D721Med (cell line): ENCODE results near the gene NRXN3.

ENCODE experiments used
- DNase-seq: peaks from one replicate; pipeline ENCODE4 v3.0.0; 2011; ENCODE audit warnings: low spot score; ENCODE audit not compliant: insufficient read length
- FAIRE-seq: peaks from 2 replicates; lab custom pipeline; 2011; peaks lifted over from hg19 to GRCh38; lab: Jason Lieb, UNC
- TF ChIP-seq, protein P1 (sequence below): IDR thresholded peaks from 2 replicates; pipeline ENCODE4 v1.5.1; 2012; ENCODE audit warnings: mild to moderate bottlenecking, control low read depth; ENCODE audit not compliant: insufficient read depth; ENCODE audit errors: missing control alignments

Gene NRXN3

GRCh38 chr14:79614448-79614847 is 1444.3 kb downstream of the NRXN3 start:
- DNase-seq, result no peak
- no peak for FAIRE-seq
- TF ChIP-seq, protein P1, sequence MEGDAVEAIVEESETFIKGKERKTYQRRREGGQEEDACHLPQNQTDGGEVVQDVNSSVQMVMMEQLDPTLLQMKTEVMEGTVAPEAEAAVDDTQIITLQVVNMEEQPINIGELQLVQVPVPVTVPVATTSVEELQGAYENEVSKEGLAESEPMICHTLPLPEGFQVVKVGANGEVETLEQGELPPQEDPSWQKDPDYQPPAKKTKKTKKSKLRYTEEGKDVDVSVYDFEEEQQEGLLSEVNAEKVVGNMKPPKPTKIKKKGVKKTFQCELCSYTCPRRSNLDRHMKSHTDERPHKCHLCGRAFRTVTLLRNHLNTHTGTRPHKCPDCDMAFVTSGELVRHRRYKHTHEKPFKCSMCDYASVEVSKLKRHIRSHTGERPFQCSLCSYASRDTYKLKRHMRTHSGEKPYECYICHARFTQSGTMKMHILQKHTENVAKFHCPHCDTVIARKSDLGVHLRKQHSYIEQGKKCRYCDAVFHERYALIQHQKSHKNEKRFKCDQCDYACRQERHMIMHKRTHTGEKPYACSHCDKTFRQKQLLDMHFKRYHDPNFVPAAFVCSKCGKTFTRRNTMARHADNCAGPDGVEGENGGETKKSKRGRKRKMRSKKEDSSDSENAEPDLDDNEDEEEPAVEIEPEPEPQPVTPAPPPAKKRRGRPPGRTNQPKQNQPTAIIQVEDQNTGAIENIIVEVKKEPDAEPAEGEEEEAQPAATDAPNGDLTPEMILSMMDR, result no peak

GRCh38 chr14:79627058-79627457 is 1456.9 kb downstream of the NRXN3 start:
- DNase-seq (no peak), FAIRE-seq (no peak)
- TF ChIP-seq, protein P1, result no peak

GRCh38 chr14:79629411-79630287 is 1459.5 kb downstream of the NRXN3 start:
- DNase-seq (no peak), FAIRE-seq (no peak)
- TF ChIP-seq, protein P1, result no peak

DNA sequence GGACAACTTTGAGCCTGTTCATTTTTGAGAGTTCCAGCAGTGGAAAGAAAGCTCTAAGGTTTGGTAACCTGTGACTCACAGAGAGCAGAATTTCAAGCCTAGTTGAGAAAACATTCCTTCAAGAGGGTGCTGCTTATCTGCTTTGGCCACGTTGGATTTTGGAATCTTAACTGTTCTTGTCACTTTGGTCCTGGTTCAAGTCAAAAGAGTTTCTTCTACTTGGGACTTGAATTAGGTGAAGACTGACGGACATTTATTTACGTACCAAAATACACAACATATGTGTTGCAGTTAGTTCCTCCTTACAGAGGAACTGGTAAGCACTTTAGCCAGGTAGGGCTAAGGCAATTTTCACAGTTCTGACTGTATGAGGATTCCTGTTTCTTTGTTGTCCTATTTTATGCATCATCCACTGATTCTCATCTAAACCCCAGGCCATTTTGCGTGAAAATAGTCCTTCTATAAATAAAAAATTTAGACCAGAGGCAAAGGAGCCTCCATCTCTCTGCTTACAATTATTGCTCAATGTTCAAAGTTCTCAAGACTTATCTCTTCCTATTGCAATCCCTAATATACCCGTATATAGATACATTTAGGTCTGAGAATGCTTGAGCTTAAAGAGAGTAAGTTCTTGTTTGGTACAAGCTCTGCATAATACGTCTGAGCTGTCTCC is 1460.3 kb downstream of the NRXN3 start:
- TF ChIP-seq, protein P1, result no peak
- FAIRE-seq, result no peak
- DNase-seq, result no peak

- no peak for DNase-seq
- TF ChIP-seq, protein P1, result no peak
- no peak for FAIRE-seq
Measured at GRCh38 chr14:79631276-79631675, 1461.1 kb downstream of the NRXN3 start.

DNA sequence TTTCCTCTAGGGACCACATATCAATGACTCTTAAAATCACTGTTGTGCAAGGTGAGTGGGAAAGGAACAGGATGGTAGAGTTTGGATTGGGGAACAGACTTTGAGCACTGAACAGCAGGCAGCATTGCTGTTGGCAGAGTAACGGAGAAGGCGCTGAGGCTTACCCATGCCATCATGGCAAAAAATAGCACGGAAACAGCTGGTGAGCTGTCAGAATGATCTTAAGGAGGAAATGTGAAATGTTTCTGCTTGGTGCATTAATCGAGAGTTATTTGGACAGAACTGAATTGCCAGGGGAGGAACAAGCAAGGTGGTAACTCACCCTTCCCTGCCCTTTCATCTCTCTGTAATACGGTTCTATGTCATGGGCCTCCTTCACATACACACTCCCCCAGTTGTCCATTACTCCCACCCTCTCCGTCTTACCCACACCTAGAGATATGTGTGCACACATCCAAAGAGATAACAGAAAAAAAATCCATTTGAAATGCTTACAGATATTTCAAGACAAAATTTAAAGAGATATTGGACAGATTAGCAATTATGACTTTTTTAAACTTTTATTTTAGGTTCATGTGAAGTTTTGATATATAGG is 1468.6 kb downstream of the NRXN3 start:
- DNase-seq, result no peak
- TF ChIP-seq, protein P1, result no peak
- FAIRE-seq, result no peak

DNA sequence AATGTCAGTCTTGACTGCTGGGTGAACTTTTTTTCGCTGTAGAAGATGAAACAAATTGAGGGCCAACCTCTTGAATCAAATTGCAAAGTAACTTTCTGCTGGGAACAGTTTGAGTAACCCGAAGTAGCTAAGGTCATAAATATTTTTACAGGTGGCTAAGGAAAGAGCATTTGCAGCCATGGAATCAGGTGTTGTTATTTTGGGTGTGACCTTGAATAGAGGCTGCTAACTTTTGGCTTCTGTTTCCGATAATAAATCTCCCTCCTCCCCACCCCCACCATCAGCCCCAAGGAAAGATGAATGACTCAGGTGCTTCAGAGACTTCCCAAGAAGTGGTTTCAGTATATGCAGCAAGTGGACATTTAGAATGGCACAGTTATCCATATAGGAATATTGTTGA is 1469.4 kb downstream of the NRXN3 start:
- FAIRE-seq (no peak), DNase-seq (no peak)
- TF ChIP-seq, protein P1, result no peak
